ENCODE results near the gene HMX2. TPM values are rescaled to one million over a fixed set of nuclear protein-coding genes. Genes with fewer than 3 reads are reported as not detected.

Gene HMX2
- total RNA-seq, 1 donor from 2014 or later = not detected

DNA sequence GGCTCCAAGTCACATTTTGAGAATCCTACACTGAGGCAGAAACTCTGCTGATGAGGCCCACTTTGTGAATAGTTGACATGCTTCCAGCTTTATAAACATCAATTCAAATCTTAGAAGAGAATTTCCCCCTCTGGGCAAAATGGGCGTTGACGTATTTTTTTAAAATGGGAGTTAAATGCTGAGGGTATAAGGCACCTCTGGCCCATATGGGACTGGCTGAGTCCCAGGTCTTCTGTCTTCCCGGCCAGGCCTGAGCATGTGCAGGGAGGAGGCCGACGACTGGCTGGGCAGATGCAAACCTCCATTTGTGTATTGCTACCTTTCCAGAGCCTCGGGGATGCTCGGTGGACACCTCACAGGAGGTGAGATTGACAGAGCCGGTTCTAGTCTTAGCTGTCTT, 44.0 kb downstream of the HMX2 start:
- no peak for DNase-seq (ENCODE audit: low read depth in 2 of 2)

DNA sequence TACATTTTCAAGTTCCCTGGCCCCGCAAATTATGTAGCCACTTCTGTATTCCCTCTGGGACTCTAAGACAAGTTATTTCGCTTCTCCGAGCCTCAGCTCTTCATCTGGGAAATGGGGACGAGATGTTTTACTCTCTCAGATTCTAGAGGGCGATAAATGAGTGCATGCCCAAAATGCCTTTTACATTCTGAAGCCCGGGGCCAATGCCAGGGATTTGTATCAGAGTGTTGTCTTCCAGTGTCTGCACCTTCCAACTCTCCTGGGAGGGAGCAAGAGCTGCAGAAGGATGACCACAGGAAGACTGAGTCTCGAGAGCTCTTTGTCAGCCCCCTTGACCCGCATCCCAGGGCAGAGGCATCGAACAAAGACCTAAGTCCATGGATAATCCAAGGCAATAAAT, 46.1 kb downstream of the HMX2 start:
- DNase-seq (ENCODE audit: low read depth in 2 of 2) = no peak

Other genes with a start within 250 kb of the HMX2 start
- not detected in 2 replicates for gene FAM24A, start 237.5 kb upstream of the HMX2 start, total RNA-seq
- gene C10orf88, start 193.9 kb upstream of the HMX2 start, total RNA-seq = 9.6 and 10.1 TPM in 2 replicates
- gene PSTK, start 167.7 kb upstream of the HMX2 start, total RNA-seq = 2.2 and 2.8 TPM in 2 replicates
- gene IKZF5, start 139.3 kb upstream of the HMX2 start, total RNA-seq = 2.3 and 3.4 TPM in 2 replicates
- gene ACADSB, start 139.1 kb upstream of the HMX2 start, total RNA-seq = 4.5 and 4.6 TPM in 2 replicates
- gene HMX3, start 12.2 kb upstream of the HMX2 start, total RNA-seq = not detected in 2 replicates
- gene BUB3, start 6.3 kb downstream of the HMX2 start, total RNA-seq = 148 and 222 TPM in 2 replicates

Data from dermis microvascular lymphatic vessel endothelial cell (primary cell).